SK-N-SH treated with all-trans-retinoic acid at 6 μM for 48 hours (cell line): ENCODE data around the gene GALNT3.

Source experiments
- ATAC-seq: fragments of 200-7000 bp; cut with Tn5 transposase; 3 replicates; pipeline ENCODE4 v1.9.1; 2020; ENCODE audit warnings: mild to moderate bottlenecking, moderate library complexity
- ARNTL ChIP-seq: fragments of 450-650 bp; formaldehyde crosslinking; IDR thresholded peaks from 2 replicates; pipeline ENCODE4 v1.5.0; 2020; ENCODE audit warnings: low read depth, mild to moderate bottlenecking, moderate library complexity, borderline replicate concordance
- BACH2 ChIP-seq: fragments of 250-450 bp; sonication (Bioruptor Pico); IDR thresholded peaks from 2 replicates; pipeline ENCODE4 v1.9.0; 2021; ENCODE audit warnings: mild to moderate bottlenecking, borderline replicate concordance
- ESRRG ChIP-seq: fragments of 250-450 bp; sonication (Bioruptor Pico); IDR thresholded peaks from 2 replicates; pipeline ENCODE4 v1.6.1; 2021; ENCODE audit warnings: mild to moderate bottlenecking
- GLIS3 ChIP-seq: fragments of 250-450 bp; sonication (Bioruptor Pico); IDR thresholded peaks from 2 replicates; pipeline ENCODE4 v1.5.0; 2020; ENCODE audit warnings: mild to moderate bottlenecking, moderate library complexity
- OSR1 ChIP-seq: fragments of 250-450 bp; sonication (Bioruptor Pico); IDR thresholded peaks from 2 replicates; pipeline ENCODE4 v1.8.0; 2022; ENCODE audit warnings: moderate library complexity, mild to moderate bottlenecking, inconsistent platforms
- PPARA ChIP-seq: fragments of 250-450 bp; sonication (Bioruptor Pico); IDR thresholded peaks from 2 replicates; pipeline ENCODE4 v1.5.0; 2020; ENCODE audit warnings: mild to moderate bottlenecking, borderline replicate concordance
- RARB ChIP-seq: fragments of 250-450 bp; sonication (Bioruptor Pico); IDR thresholded peaks from 2 replicates; pipeline ENCODE4 v1.8.0; 2021; ENCODE audit warnings: mild to moderate bottlenecking, moderate library complexity
- SNAI2 ChIP-seq: fragments of 250-450 bp; sonication (Bioruptor Pico); IDR thresholded peaks from 2 replicates; pipeline ENCODE4 v1.5.0; 2020; ENCODE audit warnings: mild to moderate bottlenecking, moderate library complexity
- TCF4 ChIP-seq: fragments of 250-450 bp; sonication (Bioruptor Pico); IDR thresholded peaks from 2 replicates; pipeline ENCODE4 v1.8.0; 2021; ENCODE audit warnings: mild to moderate bottlenecking, moderate library complexity, borderline replicate concordance
- ZC3H10 ChIP-seq: fragments of 250-450 bp; sonication (Bioruptor Pico); IDR thresholded peaks from 2 replicates; pipeline ENCODE4 v1.5.1; 2021; ENCODE audit warnings: mild to moderate bottlenecking, moderate library complexity
- ZFP3 ChIP-seq: fragments of 250-450 bp; sonication (Bioruptor Pico); IDR thresholded peaks from 2 replicates; pipeline ENCODE4 v1.5.0; 2020; ENCODE audit warnings: mild to moderate bottlenecking, moderate library complexity
- ZFP30 ChIP-seq: fragments of 450-650 bp; formaldehyde crosslinking; IDR thresholded peaks from 2 replicates; pipeline ENCODE4 v1.5.0; 2022; ENCODE audit warnings: mild to moderate bottlenecking, moderate library complexity
- ZNF565 ChIP-seq: fragments of 450-650 bp; formaldehyde crosslinking; conservative IDR thresholded peaks from 2 replicates; pipeline ENCODE4 v1.5.0; 2020; ENCODE audit warnings: low read depth, mild to moderate bottlenecking, moderate library complexity
- ZNF70 ChIP-seq: fragments of 450-650 bp; formaldehyde crosslinking; IDR thresholded peaks from 2 replicates; pipeline ENCODE4 v1.5.0; 2020; ENCODE audit warnings: mild to moderate bottlenecking, moderate library complexity
- ZNF8 ChIP-seq: fragments of 450-650 bp; formaldehyde crosslinking; IDR thresholded peaks from 2 replicates; pipeline ENCODE4 v1.5.0; 2020; ENCODE audit warnings: mild to moderate bottlenecking, moderate library complexity
- TF ChIP-seq, protein P1 (sequence below): fragments of 250-450 bp; sonication (Bioruptor Pico); IDR thresholded peaks from 2 replicates; pipeline ENCODE4 v1.8.0; 2021; ENCODE audit warnings: low read depth, mild to moderate bottlenecking, moderate library complexity, borderline replicate concordance
- TF ChIP-seq, protein P2 (sequence below): fragments of 250-450 bp; sonication (Bioruptor Pico); IDR thresholded peaks from 2 replicates; pipeline ENCODE4 v1.5.0; 2020; ENCODE audit warnings: mild to moderate bottlenecking, moderate library complexity
- TF ChIP-seq, protein P3 (sequence below): fragments of 250-450 bp; sonication (Bioruptor Pico); IDR thresholded peaks from 2 replicates; pipeline ENCODE4 v1.5.1; 2021; ENCODE audit warnings: mild to moderate bottlenecking, moderate library complexity
- TF ChIP-seq, protein P4 (sequence below): fragments of 250-450 bp; sonication (Bioruptor Pico); IDR thresholded peaks from 2 replicates; pipeline ENCODE4 v1.8.0; 2020; ENCODE audit warnings: mild to moderate bottlenecking, moderate library complexity, borderline replicate concordance

The GALNT3 gene

DNA sequence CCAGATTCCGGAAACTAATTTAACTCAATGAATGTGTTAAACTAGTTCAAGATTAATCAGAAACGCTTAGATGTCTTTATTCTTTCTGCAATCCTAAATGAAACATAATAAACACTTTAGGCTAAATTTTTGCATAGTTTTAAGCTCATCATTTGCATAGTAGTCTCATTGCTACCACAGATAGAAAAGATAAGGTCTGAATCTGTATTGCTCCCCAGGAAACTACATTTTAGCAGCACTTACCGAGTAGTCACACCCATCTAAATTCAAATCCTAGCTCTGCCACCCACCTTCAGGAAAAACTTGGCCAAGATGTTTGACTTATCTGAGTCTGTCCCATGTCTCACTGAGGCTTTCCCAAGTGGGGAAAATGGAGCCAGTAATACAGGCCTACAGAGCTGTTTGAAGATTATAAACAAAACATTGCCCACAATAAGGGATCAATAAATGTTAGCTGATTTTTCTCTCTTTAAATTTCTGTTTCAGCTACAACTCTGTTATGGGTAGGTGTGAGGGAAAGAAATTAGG, 87.0 kb downstream of the GALNT3 start:
- TF ChIP-seq ESRRG (no peak), SNAI2 (no peak)
- TF ChIP-seq, protein P1, sequence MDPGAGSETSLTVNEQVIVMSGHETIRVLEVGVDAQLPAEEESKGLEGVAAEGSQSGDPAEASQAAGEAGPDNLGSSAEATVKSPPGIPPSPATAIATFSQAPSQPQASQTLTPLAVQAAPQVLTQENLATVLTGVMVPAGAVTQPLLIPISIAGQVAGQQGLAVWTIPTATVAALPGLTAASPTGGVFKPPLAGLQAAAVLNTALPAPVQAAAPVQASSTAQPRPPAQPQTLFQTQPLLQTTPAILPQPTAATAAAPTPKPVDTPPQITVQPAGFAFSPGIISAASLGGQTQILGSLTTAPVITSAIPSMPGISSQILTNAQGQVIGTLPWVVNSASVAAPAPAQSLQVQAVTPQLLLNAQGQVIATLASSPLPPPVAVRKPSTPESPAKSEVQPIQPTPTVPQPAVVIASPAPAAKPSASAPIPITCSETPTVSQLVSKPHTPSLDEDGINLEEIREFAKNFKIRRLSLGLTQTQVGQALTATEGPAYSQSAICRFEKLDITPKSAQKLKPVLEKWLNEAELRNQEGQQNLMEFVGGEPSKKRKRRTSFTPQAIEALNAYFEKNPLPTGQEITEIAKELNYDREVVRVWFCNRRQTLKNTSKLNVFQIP: no peak
- no peak for ATAC-seq

DNA sequence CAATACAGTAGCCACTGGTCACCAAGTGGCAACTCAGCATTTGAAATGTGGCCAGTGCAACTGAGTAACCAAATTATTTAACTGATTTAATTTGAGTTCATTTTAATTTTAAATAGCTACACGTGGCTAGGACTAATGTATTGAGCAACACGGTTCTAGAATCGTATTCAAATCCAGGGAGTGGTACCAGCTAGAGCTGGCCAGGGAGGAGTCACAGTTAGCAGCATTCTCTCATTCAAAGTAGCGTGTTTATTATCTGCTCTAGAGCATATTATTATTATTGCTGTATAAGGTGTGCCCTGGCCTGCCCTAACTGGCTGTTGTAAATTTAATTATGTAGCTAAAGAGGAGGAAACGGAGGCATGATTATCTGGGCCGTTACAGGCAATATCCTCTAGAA, 92.9 kb downstream of the GALNT3 start:
- TF ChIP-seq TCF4 (CRISPR knock-in tag) (no peak), RARB (no peak), ZNF8 (CRISPR knock-in tag) (no peak), GLIS3 (no peak), ZC3H10 (CRISPR knock-in tag) (no peak), SNAI2 (no peak), ARNTL (CRISPR knock-in tag) (no peak), BACH2 (CRISPR knock-in tag) (no peak), ZNF565 (no peak), ZFP30 (CRISPR knock-in tag) (no peak), OSR1 (CRISPR knock-in tag) (no peak), ZNF70 (CRISPR knock-in tag) (no peak), PPARA (CRISPR knock-in tag) (no peak), ESRRG (no peak), ZFP3 (CRISPR knock-in tag) (no peak)
- TF ChIP-seq, protein P2, sequence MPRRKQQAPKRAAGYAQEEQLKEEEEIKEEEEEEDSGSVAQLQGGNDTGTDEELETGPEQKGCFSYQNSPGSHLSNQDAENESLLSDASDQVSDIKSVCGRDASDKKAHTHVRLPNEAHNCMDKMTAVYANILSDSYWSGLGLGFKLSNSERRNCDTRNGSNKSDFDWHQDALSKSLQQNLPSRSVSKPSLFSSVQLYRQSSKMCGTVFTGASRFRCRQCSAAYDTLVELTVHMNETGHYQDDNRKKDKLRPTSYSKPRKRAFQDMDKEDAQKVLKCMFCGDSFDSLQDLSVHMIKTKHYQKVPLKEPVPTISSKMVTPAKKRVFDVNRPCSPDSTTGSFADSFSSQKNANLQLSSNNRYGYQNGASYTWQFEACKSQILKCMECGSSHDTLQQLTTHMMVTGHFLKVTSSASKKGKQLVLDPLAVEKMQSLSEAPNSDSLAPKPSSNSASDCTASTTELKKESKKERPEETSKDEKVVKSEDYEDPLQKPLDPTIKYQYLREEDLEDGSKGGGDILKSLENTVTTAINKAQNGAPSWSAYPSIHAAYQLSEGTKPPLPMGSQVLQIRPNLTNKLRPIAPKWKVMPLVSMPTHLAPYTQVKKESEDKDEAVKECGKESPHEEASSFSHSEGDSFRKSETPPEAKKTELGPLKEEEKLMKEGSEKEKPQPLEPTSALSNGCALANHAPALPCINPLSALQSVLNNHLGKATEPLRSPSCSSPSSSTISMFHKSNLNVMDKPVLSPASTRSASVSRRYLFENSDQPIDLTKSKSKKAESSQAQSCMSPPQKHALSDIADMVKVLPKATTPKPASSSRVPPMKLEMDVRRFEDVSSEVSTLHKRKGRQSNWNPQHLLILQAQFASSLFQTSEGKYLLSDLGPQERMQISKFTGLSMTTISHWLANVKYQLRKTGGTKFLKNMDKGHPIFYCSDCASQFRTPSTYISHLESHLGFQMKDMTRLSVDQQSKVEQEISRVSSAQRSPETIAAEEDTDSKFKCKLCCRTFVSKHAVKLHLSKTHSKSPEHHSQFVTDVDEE (CRISPR knock-in tag): no peak
- TF ChIP-seq, protein P1: no peak
- TF ChIP-seq, protein P3, sequence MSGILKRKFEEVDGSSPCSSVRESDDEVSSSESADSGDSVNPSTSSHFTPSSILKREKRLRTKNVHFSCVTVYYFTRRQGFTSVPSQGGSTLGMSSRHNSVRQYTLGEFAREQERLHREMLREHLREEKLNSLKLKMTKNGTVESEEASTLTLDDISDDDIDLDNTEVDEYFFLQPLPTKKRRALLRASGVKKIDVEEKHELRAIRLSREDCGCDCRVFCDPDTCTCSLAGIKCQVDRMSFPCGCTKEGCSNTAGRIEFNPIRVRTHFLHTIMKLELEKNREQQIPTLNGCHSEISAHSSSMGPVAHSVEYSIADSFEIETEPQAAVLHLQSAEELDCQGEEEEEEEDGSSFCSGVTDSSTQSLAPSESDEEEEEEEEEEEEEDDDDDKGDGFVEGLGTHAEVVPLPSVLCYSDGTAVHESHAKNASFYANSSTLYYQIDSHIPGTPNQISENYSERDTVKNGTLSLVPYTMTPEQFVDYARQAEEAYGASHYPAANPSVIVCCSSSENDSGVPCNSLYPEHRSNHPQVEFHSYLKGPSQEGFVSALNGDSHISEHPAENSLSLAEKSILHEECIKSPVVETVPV: no peak
- TF ChIP-seq, protein P4, sequence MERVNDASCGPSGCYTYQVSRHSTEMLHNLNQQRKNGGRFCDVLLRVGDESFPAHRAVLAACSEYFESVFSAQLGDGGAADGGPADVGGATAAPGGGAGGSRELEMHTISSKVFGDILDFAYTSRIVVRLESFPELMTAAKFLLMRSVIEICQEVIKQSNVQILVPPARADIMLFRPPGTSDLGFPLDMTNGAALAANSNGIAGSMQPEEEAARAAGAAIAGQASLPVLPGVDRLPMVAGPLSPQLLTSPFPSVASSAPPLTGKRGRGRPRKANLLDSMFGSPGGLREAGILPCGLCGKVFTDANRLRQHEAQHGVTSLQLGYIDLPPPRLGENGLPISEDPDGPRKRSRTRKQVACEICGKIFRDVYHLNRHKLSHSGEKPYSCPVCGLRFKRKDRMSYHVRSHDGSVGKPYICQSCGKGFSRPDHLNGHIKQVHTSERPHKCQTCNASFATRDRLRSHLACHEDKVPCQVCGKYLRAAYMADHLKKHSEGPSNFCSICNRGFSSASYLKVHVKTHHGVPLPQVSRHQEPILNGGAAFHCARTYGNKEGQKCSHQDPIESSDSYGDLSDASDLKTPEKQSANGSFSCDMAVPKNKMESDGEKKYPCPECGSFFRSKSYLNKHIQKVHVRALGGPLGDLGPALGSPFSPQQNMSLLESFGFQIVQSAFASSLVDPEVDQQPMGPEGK (CRISPR knock-in tag): no peak
- ATAC-seq: no peak

DNA sequence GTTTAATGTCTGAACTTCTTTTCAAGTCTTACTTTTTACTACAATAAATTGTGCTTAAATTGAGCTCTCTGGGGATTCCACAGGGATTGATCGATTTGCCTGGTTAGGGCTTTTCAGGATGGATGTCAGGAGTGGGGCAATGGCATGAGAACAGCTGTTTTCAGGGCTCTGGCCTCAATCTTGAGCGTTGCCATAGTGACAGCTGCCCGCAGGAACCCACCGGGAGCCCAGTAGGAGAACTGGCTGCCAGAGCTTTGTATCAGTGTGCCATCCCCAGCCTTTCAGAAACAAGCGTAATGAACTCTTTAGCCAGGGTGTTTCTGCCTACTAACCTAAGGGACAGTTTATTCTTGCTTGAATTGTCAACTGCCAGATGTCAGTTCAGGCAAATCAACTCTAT, 93.5 kb downstream of the GALNT3 start:
- TF ChIP-seq PPARA (CRISPR knock-in tag) (no peak), TCF4 (CRISPR knock-in tag) (0 out of 2 replicates have a peak, but pooled peaks have one; percentile 24)
- TF ChIP-seq, protein P4 (CRISPR knock-in tag): no peak
- TF ChIP-seq, all 23 proteins: peak for 1

More for the DNA sequence above, 93.5 kb downstream of the GALNT3 start:
- ATAC-seq: no peak; the same call in 2 of the 3 replicates
